ENCODE data around the gene REXO1.

The REXO1 gene

DNA sequence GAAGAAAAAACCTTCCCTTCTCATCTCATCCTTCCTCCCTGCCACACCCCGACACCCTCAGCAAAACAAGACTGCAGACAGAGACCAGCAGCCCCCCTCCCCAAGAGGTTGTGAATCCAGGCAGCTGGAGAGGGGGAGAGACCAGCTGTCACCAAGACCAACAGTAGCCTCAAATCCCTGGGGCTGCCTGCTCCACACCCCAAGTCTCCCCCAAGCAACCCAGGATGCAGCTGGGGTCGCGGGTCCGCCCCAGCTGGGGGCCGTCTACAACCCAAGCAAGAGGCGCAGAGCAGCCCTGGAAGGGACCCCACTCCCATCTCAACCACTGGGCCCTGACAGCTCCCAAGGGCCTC lies 8.0 kb upstream of the REXO1 start:
- no peaks in the 10 kb centered on the region for H3K27me3 ChIP-seq (ENCODE audit: insufficient read depth, low read length, poor library complexity, severe bottlenecking)
- no peak overlapping the region for H3K9ac ChIP-seq (ENCODE audit: low read depth, low read length, poor library complexity, severe bottlenecking)
- no peak overlapping the region for H2AFZ ChIP-seq (ENCODE audit: low read length)
- H3K4me3 ChIP-seq (ENCODE audit: low read length, poor library complexity, severe bottlenecking) = no peak overlapping the region
- no peaks in the 10 kb centered on the region for H3F3A ChIP-seq (ENCODE audit: low read depth)
- peaks cover 37% of the 10 kb centered on the region for H3K4me1 ChIP-seq (ENCODE audit: insufficient read depth, low read length, poor library complexity, severe bottlenecking)
- H3K9me3 ChIP-seq (ENCODE audit: insufficient read depth, low read depth, low read length) = no peaks in the 10 kb centered on the region
- no peaks in the 10 kb centered on the region for H3K36me3 ChIP-seq (ENCODE audit: insufficient read depth, low read length)
- peaks cover 55% of the 10 kb centered on the region for H4K20me1 ChIP-seq (ENCODE audit: insufficient read depth, low read length, poor library complexity, severe bottlenecking)
- peaks cover 79% of the 10 kb centered on the region for H3K79me2 ChIP-seq (ENCODE audit: insufficient read depth, low read length)
- H3K4me2 ChIP-seq (ENCODE audit: low read depth, low read length, poor library complexity, severe bottlenecking) = no peak overlapping the region
- TF ChIP-seq EZH2phosphoT487 (IDR thresholded peaks at IDR 0.05; ENCODE audit: borderline replicate concordance) = no peak
- TF ChIP-seq, protein P1, sequence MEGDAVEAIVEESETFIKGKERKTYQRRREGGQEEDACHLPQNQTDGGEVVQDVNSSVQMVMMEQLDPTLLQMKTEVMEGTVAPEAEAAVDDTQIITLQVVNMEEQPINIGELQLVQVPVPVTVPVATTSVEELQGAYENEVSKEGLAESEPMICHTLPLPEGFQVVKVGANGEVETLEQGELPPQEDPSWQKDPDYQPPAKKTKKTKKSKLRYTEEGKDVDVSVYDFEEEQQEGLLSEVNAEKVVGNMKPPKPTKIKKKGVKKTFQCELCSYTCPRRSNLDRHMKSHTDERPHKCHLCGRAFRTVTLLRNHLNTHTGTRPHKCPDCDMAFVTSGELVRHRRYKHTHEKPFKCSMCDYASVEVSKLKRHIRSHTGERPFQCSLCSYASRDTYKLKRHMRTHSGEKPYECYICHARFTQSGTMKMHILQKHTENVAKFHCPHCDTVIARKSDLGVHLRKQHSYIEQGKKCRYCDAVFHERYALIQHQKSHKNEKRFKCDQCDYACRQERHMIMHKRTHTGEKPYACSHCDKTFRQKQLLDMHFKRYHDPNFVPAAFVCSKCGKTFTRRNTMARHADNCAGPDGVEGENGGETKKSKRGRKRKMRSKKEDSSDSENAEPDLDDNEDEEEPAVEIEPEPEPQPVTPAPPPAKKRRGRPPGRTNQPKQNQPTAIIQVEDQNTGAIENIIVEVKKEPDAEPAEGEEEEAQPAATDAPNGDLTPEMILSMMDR (conservative IDR thresholded peaks at IDR 0.05; ENCODE audit: low read length) = no peak
- H3K9me2 ChIP-seq (replicated peaks; ENCODE audit: low read depth, low read length) = no peaks in the 10 kb centered on the region

DNA sequence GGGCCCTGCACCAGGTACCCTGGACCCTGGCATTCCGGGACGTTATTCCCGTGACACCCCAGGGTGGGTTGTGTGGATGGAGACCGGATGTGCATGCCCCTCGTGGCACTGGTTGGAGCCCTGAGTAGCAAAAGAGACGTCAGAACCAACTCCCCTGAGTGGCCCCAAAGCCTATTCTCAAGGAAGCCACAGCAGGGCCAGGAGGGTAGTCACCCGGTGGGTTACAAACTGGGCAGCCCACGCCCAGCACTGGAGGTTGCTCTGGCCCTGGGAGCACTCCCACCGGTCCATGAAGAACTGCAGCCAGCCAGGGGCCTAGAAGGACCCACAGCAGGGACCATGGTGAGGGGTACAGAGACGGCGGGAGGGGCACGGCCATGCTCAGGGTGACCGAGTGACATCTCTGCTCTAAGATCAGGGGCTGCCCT lies 7.6 kb upstream of the REXO1 start:
- H4K20me1 ChIP-seq (ENCODE audit: insufficient read depth, low read length, poor library complexity, severe bottlenecking) = peaks cover 50% of the 10 kb centered on the region
- no peaks in the 10 kb centered on the region for H3K9me3 ChIP-seq (ENCODE audit: insufficient read depth, low read depth, low read length)
- H3K79me2 ChIP-seq (ENCODE audit: insufficient read depth, low read length) = peaks cover 74% of the 10 kb centered on the region
- TF ChIP-seq EZH2phosphoT487 (IDR thresholded peaks at IDR 0.05; ENCODE audit: borderline replicate concordance) = no peak
- TF ChIP-seq, protein P1 (conservative IDR thresholded peaks at IDR 0.05; ENCODE audit: low read length) = no peak
- H3K9me2 ChIP-seq (replicated peaks; ENCODE audit: low read depth, low read length) = no peaks in the 10 kb centered on the region
- H3K36me3 ChIP-seq (ENCODE audit: insufficient read depth, low read length) = no peaks in the 10 kb centered on the region
- peak overlapping the region; percentile 46 for H3K9ac ChIP-seq (ENCODE audit: low read depth, low read length, poor library complexity, severe bottlenecking)
- H2AFZ ChIP-seq (ENCODE audit: low read length) = no peak overlapping the region
- peaks cover 32% of the 10 kb centered on the region for H3K4me1 ChIP-seq (ENCODE audit: insufficient read depth, low read length, poor library complexity, severe bottlenecking)
- no peaks in the 10 kb centered on the region for H3F3A ChIP-seq (ENCODE audit: low read depth)
- peak overlapping the region; percentile 61 for H3K4me2 ChIP-seq (ENCODE audit: low read depth, low read length, poor library complexity, severe bottlenecking)
- no peaks in the 10 kb centered on the region for H3K27me3 ChIP-seq (ENCODE audit: insufficient read depth, low read length, poor library complexity, severe bottlenecking)
- H3K4me3 ChIP-seq (ENCODE audit: low read length, poor library complexity, severe bottlenecking) = peak overlapping the region; percentile 37

DNA sequence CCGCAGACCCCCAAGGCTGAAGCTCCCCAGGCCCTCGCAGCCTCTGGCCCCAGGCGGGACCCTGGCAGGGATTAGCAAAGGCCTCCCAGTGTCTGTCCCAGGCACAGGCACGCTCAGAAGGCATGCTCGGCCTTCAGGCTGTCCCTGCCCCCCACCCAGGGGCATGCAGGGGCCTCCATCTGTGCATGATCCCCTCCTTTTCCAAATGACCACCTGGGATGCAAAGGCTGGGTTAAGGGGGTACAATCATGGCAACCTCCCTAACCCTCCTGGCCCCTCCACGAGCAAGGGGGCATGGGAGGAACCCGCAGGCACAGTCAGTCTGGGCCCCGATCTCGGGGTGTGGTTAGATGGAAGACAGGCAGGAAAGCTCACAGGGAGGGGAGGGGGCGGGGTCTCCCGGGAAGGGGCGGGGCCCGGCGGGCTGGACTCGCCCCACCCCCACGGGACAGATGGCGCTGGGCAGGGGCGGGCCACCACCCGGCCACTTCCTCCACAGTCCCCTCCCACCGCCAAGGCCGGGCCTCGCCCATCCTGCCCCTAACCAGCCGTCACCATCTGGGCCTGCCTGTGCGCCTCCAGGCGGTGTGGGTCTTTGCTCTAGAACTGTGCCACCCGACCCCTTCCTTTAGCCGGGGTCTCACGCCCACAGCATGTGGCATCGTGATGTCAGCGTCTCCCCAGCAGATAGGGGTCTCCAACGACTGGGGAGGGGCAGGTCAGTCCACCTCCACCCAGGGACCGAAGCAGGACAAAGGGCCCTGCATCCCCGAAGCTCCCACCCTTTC lies 7.0 kb upstream of the REXO1 start:
- Histone ChIP-seq H3K9ac (ENCODE audit: low read depth, low read length, poor library complexity, severe bottlenecking) (peak overlapping the region; percentile 61), H3K4me1 (ENCODE audit: insufficient read depth, low read length, poor library complexity, severe bottlenecking) (peaks cover 26% of the 10 kb centered on the region), H3K4me2 (ENCODE audit: low read depth, low read length, poor library complexity, severe bottlenecking) (peak overlapping the region; percentile 61), H3F3A (ENCODE audit: low read depth) (no peaks in the 10 kb centered on the region), H3K27me3 (ENCODE audit: insufficient read depth, low read length, poor library complexity, severe bottlenecking) (no peaks in the 10 kb centered on the region), H3K36me3 (ENCODE audit: insufficient read depth, low read length) (no peaks in the 10 kb centered on the region), H3K79me2 (ENCODE audit: insufficient read depth, low read length) (peaks cover 68% of the 10 kb centered on the region), H2AFZ (ENCODE audit: low read length) (no peak overlapping the region), H4K20me1 (ENCODE audit: insufficient read depth, low read length, poor library complexity, severe bottlenecking) (peaks cover 45% of the 10 kb centered on the region), H3K9me3 (ENCODE audit: insufficient read depth, low read depth, low read length) (no peaks in the 10 kb centered on the region), H3K4me3 (ENCODE audit: low read length, poor library complexity, severe bottlenecking) (peak overlapping the region; percentile 37), H3K9me2 (replicated peaks; ENCODE audit: low read depth, low read length) (no peaks in the 10 kb centered on the region)
- TF ChIP-seq, protein P1 (conservative IDR thresholded peaks at IDR 0.05; ENCODE audit: low read length) = no peak
- TF ChIP-seq EZH2phosphoT487 (IDR thresholded peaks at IDR 0.05; ENCODE audit: borderline replicate concordance) = no peak
